Motor neuron (in vitro differentiated cells): ENCODE measurements around the gene STT3B. TPM values are rescaled to one million over a fixed set of nuclear protein-coding genes. Genes with fewer than 3 reads are reported as not detected.

Experiments
- ATAC-seq, 8 experiments: fragments of 200-7000 bp; cut with Tn5 transposase; replicated peaks in 6 of 8; 2 replicates each; pipeline ENCODE4 v1.8.0; 2021; ENCODE audit warnings: mild to moderate bottlenecking in 8 of 8, moderate library complexity in 8 of 8
- H3K27ac ChIP-seq, 2 donors: fragments of 250-450 bp; sonication (Bioruptor Pico); 2 replicates each; pipeline ENCODE4 v1.9.0; 2021; ENCODE audit warnings: antibody characterized with exemption in 2 of 2, mild to moderate bottlenecking in 2 of 2, moderate library complexity in 1 of 2
- H3K4me1 ChIP-seq, 2 donors: fragments of 250-450 bp; sonication (Bioruptor Pico); replicated peaks in 1 of 2; 2 replicates each; pipeline ENCODE4 v1.6.1; 2021; ENCODE audit warnings: antibody characterized with exemption in 2 of 2, mild to moderate bottlenecking in 2 of 2, moderate library complexity in 1 of 2
- H3K4me3 ChIP-seq, 5 donors: fragments of 250-450 bp; sonication (Bioruptor Pico); 2 replicates each; pipeline ENCODE4 v1.9.0; 2021; ENCODE audit warnings: antibody characterized with exemption in 5 of 5, mild to moderate bottlenecking in 5 of 5, moderate library complexity in 4 of 5
- WGBS, 10 experiments: fragments of 450-650 bp; shearing (Covaris generic); methylation state at CpG; one replicate each; pipeline ENCODE4 v1.0.0; 2022; 5-methylcytosine and 5-hydroxymethylcytosine counted together
- in situ Hi-C, 9 experiments: fragments of 400-800 bp; cut with MboI; loops; one replicate each; pipeline ENCODE4 v1.15.0; 2021; ENCODE audit warnings: low sequenced_read_pairs in 9 of 9, low pct_unique_long_range_greater_than_20kb in 2 of 9; ENCODE audit not compliant: unreplicated experiment in 9 of 9
- total RNA-seq, 8 experiments: library from RNA; unstranded; fragments of 300-600 nt; gene quantifications; 2 replicates each; pipeline versions ENCODE4 v1.2.3 to v1.2.4, GENCODE V29; 2022

Gene STT3B
- total RNA-seq, 8 experiments from 2014 or later: 59.0 to 684 (median 99.6) TPM

GRCh38 chr3:31622636-31623288, 90.0 kb downstream of the STT3B start:
- H3K4me3 ChIP-seq: no peak overlapping the region
- H3K4me1 ChIP-seq: no peaks in the 10 kb centered on the region
- H3K27ac ChIP-seq: no peak overlapping the region
- 67 to 100% (median 91%) methylated on average over 1 to 4 of the region's 4 CpGs for whole genome bisulfite sequencing, 10 experiments
- in situ Hi-C loops: no loop called here
- ATAC-seq: no peak

GRCh38 chr3:31624083-31624709, 91.5 kb downstream of the STT3B start:
- Histone ChIP-seq H3K4me3 (no peak overlapping the region), H3K27ac (no peak overlapping the region), H3K4me1 (no peaks in the 10 kb centered on the region)
- ATAC-seq: peak in 3 of 8 experiments; percentile 27 to 76 (median 65)
- WGBS, 10 experiments: 64 to 100% (median 90%) methylated on average over 1 to 6 of the region's 6 CpGs
- in situ Hi-C loops: no loop called here

GRCh38 chr3:31625358-31625757, 92.6 kb downstream of the STT3B start:
- WGBS, 10 experiments: 31 to 93% (median 84%) methylated on average over 1 to 2 of the region's 2 CpGs
- H3K4me1 ChIP-seq: no peaks in the 10 kb centered on the region
- in situ Hi-C loops: no loop called here

GRCh38 chr3:31629054-31629453, 96.3 kb downstream of the STT3B start:
- H3K27ac ChIP-seq: no peak overlapping the region
- H3K4me1 ChIP-seq: no peaks in the 10 kb centered on the region
- no peak overlapping the region for H3K4me3 ChIP-seq
- no peak for ATAC-seq
- 73 to 100% (median 87%) methylated on average over 1 to 5 of the region's 5 CpGs; no CpG with 5 or more reads in 1 of the 10 experiments for WGBS, 10 experiments
- in situ Hi-C loops: no loop called here

More at GRCh38 chr3:31625358-31625757, 92.6 kb downstream of the STT3B start:
- Histone ChIP-seq H3K27ac (no peak overlapping the region), H3K4me3 (no peak overlapping the region)
- ATAC-seq: no peak

- no peak overlapping the region for H3K4me3 ChIP-seq
- H3K4me1 ChIP-seq: no peaks in the 10 kb centered on the region
- WGBS, 10 experiments: 0 to 100% (median 83%) methylated on average over 2 of the region's 2 CpGs; no CpG with 5 or more reads in 5 of the 10 experiments
- ATAC-seq: peak in 3 of 8 experiments; percentile 32 to 58 (median 45)
- no peak overlapping the region for H3K27ac ChIP-seq
- in situ Hi-C loops: no loop called here
Observed at GRCh38 chr3:31634476-31634875, 101.8 kb downstream of the STT3B start.

- no peaks in the 10 kb centered on the region for H3K4me1 ChIP-seq
- no peak overlapping the region for H3K4me3 ChIP-seq
- 0 to 100% (median 89%) methylated on average over 1 of the region's 1 CpG; no CpG with 5 or more reads in 3 of the 10 experiments for WGBS, 10 experiments
- in situ Hi-C loops: no loop called here
- H3K27ac ChIP-seq: no peak overlapping the region
- peak in 3 of 8 experiments; percentile 35 to 55 (median 48) for ATAC-seq
Observed at GRCh38 chr3:31635545-31635944, 102.8 kb downstream of the STT3B start.

GRCh38 chr3:31636049-31636448, 103.3 kb downstream of the STT3B start:
- 0 to 100% (median 87%) methylated on average over 2 to 4 of the region's 4 CpGs for WGBS, 10 experiments
- no peak for ATAC-seq
- no peak overlapping the region for H3K27ac ChIP-seq
- in situ Hi-C loops: no loop called here
- H3K4me3 ChIP-seq: no peak overlapping the region
- no peaks in the 10 kb centered on the region for H3K4me1 ChIP-seq

- Histone ChIP-seq H3K27ac (no peak overlapping the region), H3K4me3 (no peak overlapping the region), H3K4me1 (no peaks in the 10 kb centered on the region)
- in situ Hi-C loops: no loop called here
- WGBS, 10 experiments: 39 to 100% (median 85%) methylated on average over 1 to 2 of the region's 2 CpGs
- ATAC-seq: no peak
Observed at GRCh38 chr3:31636694-31637442, 104.1 kb downstream of the STT3B start.

- Histone ChIP-seq H3K27ac (no peak overlapping the region), H3K4me3 (no peak overlapping the region), H3K4me1 (no peaks in the 10 kb centered on the region)
- ATAC-seq: peak in 1 of 8 experiments; percentile 12
- in situ Hi-C loops: no loop called here
- WGBS, 10 experiments: 80 to 100% (median 88%) methylated on average over 1 of the region's 1 CpG; no CpG with 5 or more reads in 5 of the 10 experiments
Observed at GRCh38 chr3:31639828-31640227, 107.1 kb downstream of the STT3B start.

- no peak for ATAC-seq
Observed at GRCh38 chr3:31645256-31645655, 112.5 kb downstream of the STT3B start.

GRCh38 chr3:31648286-31648968, 115.7 kb downstream of the STT3B start:
- in situ Hi-C loops: no loop called here
- Histone ChIP-seq H3K4me1 (no peaks in the 10 kb centered on the region), H3K27ac (no peak overlapping the region), H3K4me3 (no peak overlapping the region)
- 100% methylated on average over 1 to 3 of the region's 4 CpGs; no CpG with 5 or more reads in 4 of the 10 experiments for WGBS, 10 experiments
- peak in 1 of 8 experiments; percentile 12 for ATAC-seq

More at GRCh38 chr3:31645256-31645655, 112.5 kb downstream of the STT3B start:
- Histone ChIP-seq H3K27ac (no peak overlapping the region), H3K4me3 (no peak overlapping the region), H3K4me1 (no peaks in the 10 kb centered on the region)
- WGBS, 10 experiments: 94 to 100% (median 100%) methylated on average over 1 to 4 of the region's 5 CpGs; no CpG with 5 or more reads in 3 of the 10 experiments
- in situ Hi-C loops: no loop called here

GRCh38 chr3:31652296-31652695, 119.6 kb downstream of the STT3B start:
- Histone ChIP-seq H3K27ac (no peak overlapping the region), H3K4me3 (no peak overlapping the region), H3K4me1 (no peaks in the 10 kb centered on the region)
- in situ Hi-C loops: no loop called here
- no peak for ATAC-seq

- H3K4me1 ChIP-seq: no peaks in the 10 kb centered on the region
- no peak overlapping the region for H3K4me3 ChIP-seq
- WGBS, 10 experiments: 40 to 100% (median 86%) methylated on average over 1 of the region's 1 CpG; no CpG with 5 or more reads in 3 of the 10 experiments
- H3K27ac ChIP-seq: no peak overlapping the region
- ATAC-seq: peak in 2 of 8 experiments; percentile 7 to 11
- in situ Hi-C loops: no loop called here
Observed at GRCh38 chr3:31653464-31653863, 120.7 kb downstream of the STT3B start.
